ENCODE results near the gene SRRT. TPM values are rescaled to one million over a fixed set of nuclear protein-coding genes. Genes with fewer than 3 reads are reported as not detected.
"Not testable (repeated sequence)": the region's sequence is repeated elsewhere in the genome, so short reads cannot be mapped to it uniquely, and the experiment has no call there.

Gene SRRT
- total and polyA plus RNA-seq, 2 donors (not counting 3 experiments of a cell fraction or from before 2014, with no cell fraction given), result 58.6 to 199 TPM

DNA sequence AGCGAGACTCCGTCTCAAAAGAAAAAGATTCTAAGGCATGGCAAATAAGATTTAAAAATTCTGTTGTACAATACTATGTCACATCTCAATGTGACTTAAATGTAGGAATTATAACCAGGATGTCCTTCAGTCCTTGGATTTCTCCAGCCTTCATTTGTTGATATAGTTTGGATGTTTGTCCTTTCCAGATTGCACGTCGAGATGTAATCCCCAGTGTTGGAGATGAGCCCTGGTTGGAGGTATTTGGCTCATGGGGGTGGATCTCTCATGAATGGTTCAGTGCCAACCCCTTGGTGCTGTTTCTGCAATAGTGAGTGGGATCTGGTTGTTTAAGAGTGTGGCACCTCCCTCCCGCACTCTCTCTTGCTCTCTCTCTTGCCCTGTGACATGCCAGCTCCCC, 33.6 kb downstream of the SRRT start:
- FAIRE-seq (no peak), DNase-seq (ENCODE audit: low read depth, low spot score) (no peak)
- CTCF ChIA-PET, result no interaction called here
- H3K36me3 ChIP-seq (ENCODE audit: control insufficient read depth in 2 of 2, extremely low read depth in 1 of 2, insufficient read depth in 2 of 2, low read length in 2 of 2), result no peaks in the 10 kb centered on the region
- no peak for TF ChIP-seq GATA2 (IDR thresholded peaks at IDR 0.05; ENCODE audit: insufficient read depth, insufficient read length, low read depth, low read length)
- TF ChIP-seq POLR2A (IDR thresholded peaks at IDR 0.05; ENCODE audit: low read depth, low read length), result no peak
- TF ChIP-seq, protein P1, sequence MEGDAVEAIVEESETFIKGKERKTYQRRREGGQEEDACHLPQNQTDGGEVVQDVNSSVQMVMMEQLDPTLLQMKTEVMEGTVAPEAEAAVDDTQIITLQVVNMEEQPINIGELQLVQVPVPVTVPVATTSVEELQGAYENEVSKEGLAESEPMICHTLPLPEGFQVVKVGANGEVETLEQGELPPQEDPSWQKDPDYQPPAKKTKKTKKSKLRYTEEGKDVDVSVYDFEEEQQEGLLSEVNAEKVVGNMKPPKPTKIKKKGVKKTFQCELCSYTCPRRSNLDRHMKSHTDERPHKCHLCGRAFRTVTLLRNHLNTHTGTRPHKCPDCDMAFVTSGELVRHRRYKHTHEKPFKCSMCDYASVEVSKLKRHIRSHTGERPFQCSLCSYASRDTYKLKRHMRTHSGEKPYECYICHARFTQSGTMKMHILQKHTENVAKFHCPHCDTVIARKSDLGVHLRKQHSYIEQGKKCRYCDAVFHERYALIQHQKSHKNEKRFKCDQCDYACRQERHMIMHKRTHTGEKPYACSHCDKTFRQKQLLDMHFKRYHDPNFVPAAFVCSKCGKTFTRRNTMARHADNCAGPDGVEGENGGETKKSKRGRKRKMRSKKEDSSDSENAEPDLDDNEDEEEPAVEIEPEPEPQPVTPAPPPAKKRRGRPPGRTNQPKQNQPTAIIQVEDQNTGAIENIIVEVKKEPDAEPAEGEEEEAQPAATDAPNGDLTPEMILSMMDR (IDR thresholded peaks at IDR 0.05; ENCODE audit: extremely low read depth in 1 of 2, insufficient read depth in 1 of 2, low read depth in 1 of 2, low read length in 2 of 2), result no peak
- no peak for TF ChIP-seq POLR2AphosphoS5 (IDR thresholded peaks at IDR 0.05; ENCODE audit: insufficient read depth, low read depth, low read length)
- no peak for TF ChIP-seq EZH2 (IDR thresholded peaks at IDR 0.05; ENCODE audit: borderline replicate concordance, low read depth, low read length, severe bottlenecking)
- TF ChIP-seq JUN (IDR thresholded peaks at IDR 0.05; ENCODE audit: borderline replicate concordance, insufficient read depth, insufficient read length, low read depth), result no peak
- no peak for TF ChIP-seq MYC (IDR thresholded peaks at IDR 0.05; ENCODE audit: low read depth, low read length)
- no peak for TF ChIP-seq FOS (IDR thresholded peaks at IDR 0.05; ENCODE audit: borderline replicate concordance, insufficient read depth, low read length)
- TF ChIP-seq, protein P2, sequence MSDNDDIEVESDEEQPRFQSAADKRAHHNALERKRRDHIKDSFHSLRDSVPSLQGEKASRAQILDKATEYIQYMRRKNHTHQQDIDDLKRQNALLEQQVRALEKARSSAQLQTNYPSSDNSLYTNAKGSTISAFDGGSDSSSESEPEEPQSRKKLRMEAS (IDR thresholded peaks at IDR 0.05; ENCODE audit: insufficient read depth, insufficient read length), result no peak
- no peak overlapping the region for H3K4me3 ChIP-seq (replicated peaks in 1 of 3; ENCODE audit: insufficient read depth in 1 of 3, low read depth in 1 of 3, low read length in 3 of 3)
- H3K27ac ChIP-seq (ENCODE audit: insufficient read depth, low read depth, low read length), result no peak overlapping the region
- H3K9me1 ChIP-seq (replicated peaks; ENCODE audit: control insufficient read depth, extremely low read depth, insufficient read depth, low read length), result no peaks in the 10 kb centered on the region
- H2AFZ ChIP-seq (ENCODE audit: low read depth, low read length), result no peak overlapping the region
- no peaks in the 10 kb centered on the region for H3K27me3 ChIP-seq (ENCODE audit: control insufficient read depth in 2 of 2, insufficient read depth in 2 of 2, low read length in 2 of 2)
- intact Hi-C loops (cut with micrococcal nuclease), result no loop called here
- no peak overlapping the region for H3K9ac ChIP-seq (replicated peaks; ENCODE audit: extremely low read depth, insufficient read depth, low read length)
- POLR2A ChIA-PET, result no interaction called here
- H3K4me2 ChIP-seq (ENCODE audit: insufficient read depth, low read length), result no peak overlapping the region
- no peaks in the 10 kb centered on the region for H3K4me1 ChIP-seq (ENCODE audit: control insufficient read depth, extremely low read depth, insufficient read depth, low read length)
- dilution Hi-C loops (cut with MboI; ENCODE audit: extremely low pct_ligation_motif_present, low sequenced_read_pairs), result no loop called here
- BruUV-seq (replicated peaks), result no TSS peak
- H4K20me1 ChIP-seq (replicated peaks; ENCODE audit: control insufficient read depth, extremely low read depth, insufficient read depth, low read length), result no peaks in the 10 kb centered on the region
- no peaks in the 10 kb centered on the region for H3K79me2 ChIP-seq (ENCODE audit: control insufficient read depth, insufficient read depth, low read length)
- no peaks in the 10 kb centered on the region for H3K9me3 ChIP-seq (replicated peaks; ENCODE audit: control insufficient read depth, insufficient read depth, low read length)

DNA sequence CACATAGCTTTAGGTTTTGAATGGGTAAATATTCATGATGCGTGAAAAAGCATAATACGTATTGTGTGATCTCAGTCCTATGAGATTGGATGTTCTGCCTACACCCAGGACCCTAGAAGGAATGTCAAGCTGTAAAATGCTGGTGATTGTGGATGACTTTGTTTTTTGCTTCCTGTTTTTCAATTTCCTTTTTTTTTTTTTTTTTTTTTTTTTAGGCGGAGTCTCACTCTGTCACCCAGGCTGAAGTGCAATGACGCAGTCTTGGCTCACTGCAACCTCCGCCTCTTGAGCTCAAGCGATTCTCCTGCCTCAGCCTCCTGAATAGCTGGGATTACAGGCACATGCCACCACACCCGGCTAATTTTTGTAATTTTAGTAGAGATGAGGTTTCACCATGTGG, 35.5 kb downstream of the SRRT start:
- DNase-seq (ENCODE audit: low read depth, low spot score); BruUV-seq (replicated peaks); H3K27ac ChIP-seq (ENCODE audit: insufficient read depth, low read depth, low read length); FAIRE-seq; H2AFZ ChIP-seq (ENCODE audit: low read depth, low read length); H3K27me3 ChIP-seq (ENCODE audit: control insufficient read depth in 2 of 2, insufficient read depth in 2 of 2, low read length in 2 of 2); dilution Hi-C loops (cut with MboI; ENCODE audit: extremely low pct_ligation_motif_present, low sequenced_read_pairs); H3K36me3 ChIP-seq (ENCODE audit: control insufficient read depth in 2 of 2, extremely low read depth in 1 of 2, insufficient read depth in 2 of 2, low read length in 2 of 2); H3K9me3 ChIP-seq (replicated peaks; ENCODE audit: control insufficient read depth, insufficient read depth, low read length); H3K9ac ChIP-seq (replicated peaks; ENCODE audit: extremely low read depth, insufficient read depth, low read length); H3K4me1 ChIP-seq (ENCODE audit: control insufficient read depth, extremely low read depth, insufficient read depth, low read length); H3K4me2 ChIP-seq (ENCODE audit: insufficient read depth, low read length); intact Hi-C loops (cut with micrococcal nuclease); H3K4me3 ChIP-seq (replicated peaks in 1 of 3; ENCODE audit: insufficient read depth in 1 of 3, low read depth in 1 of 3, low read length in 3 of 3); H3K9me1 ChIP-seq (replicated peaks; ENCODE audit: control insufficient read depth, extremely low read depth, insufficient read depth, low read length); H3K79me2 ChIP-seq (ENCODE audit: control insufficient read depth, insufficient read depth, low read length); POLR2A ChIA-PET; H4K20me1 ChIP-seq (replicated peaks; ENCODE audit: control insufficient read depth, extremely low read depth, insufficient read depth, low read length): not testable (repeated sequence)
- CTCF ChIA-PET, result interaction anchor here (1.0 kb wide), 1 partner anchor 167 kb away, joined by 3 read pairs; no protein-coding TSS in a partner anchor
